ENCODE results near the gene TOP1.

TOP1 gene

DNA sequence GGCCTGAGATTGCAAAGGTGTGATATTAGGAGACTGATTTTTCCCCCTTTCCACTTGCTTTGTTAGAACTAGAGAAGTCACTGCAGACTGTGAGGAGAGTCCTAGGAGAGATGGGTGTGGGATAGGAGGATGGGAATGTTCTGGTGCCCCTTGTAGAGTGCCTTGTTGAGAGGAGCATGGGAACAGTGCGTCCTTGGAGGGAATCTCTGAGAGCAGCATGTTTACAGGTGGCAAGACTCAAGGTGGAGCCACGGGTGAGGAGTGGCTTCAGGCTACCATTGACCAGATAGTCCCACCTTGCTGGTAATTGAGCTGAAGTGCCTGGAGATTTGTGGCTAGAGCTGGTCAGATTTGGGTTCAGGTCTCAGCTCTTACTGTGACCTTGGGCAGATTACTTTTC lies 114.7 kb downstream of the TOP1 start:
- no peak for DNase-seq (ENCODE audit: low read depth in 2 of 3, low spot score in 2 of 3)

DNA sequence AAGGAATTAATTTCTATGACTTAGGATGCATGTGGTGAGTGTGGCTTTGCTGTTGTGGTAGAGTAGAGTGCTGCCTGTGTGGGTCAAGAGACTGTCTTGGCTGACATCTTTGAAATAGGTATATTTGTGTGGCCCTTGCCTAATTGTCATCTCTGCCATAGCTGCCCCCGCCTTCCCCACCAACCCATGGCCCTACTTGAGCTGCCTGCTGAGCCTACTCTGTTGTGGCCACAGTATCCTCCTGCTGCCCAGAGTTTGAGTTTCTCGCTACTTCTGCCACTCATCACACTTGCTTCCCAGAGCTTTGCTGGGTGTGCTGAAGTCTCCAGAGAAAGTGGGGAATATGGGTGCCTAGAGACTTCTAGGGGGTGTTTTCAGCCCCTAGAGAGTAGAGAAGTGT lies 116.7 kb downstream of the TOP1 start:
- no peak for DNase-seq (ENCODE audit: low read depth in 2 of 3, low spot score in 2 of 3)

DNA sequence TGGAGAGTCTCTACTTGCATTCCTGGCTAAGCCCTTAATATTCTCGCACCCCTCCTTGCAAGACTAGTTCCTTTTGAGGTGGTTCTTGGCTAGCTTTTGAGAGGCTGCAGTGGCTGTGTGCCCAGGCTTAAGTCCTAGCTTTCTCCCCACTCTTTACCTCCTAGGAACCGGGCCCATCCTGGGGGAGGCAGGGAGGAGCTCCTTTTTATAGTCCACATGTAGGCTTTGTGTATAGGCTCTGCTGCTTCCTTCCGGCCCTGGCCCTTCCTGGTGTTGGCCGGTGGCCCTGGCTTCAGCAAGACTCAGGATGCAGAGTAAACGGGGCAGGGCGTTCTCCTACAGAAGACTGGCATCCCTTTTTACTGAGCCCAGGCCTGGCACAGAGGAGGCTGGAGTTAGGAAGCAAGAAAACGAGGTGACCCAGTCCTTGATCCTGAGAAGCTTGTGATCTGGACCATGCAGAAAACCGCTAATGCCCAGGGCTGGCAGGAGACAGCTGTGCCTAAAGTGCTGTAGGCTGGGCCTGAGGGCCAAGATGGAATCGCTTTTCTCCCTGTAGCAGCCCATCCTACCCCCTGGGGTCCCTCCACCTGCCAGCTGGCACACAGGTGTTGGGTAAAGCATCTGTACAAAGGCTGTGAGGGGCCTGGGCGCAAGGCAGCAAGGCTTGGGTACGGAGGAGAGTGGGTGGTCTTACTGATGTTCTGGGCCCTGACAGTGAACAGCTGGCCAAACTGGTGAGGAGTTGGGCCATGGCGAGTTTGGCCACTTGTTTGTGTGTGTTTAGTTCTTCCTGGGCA lies 117.4 kb downstream of the TOP1 start:
- DNase-seq (ENCODE audit: low read depth in 2 of 3, low spot score in 2 of 3) = no peak

DNA sequence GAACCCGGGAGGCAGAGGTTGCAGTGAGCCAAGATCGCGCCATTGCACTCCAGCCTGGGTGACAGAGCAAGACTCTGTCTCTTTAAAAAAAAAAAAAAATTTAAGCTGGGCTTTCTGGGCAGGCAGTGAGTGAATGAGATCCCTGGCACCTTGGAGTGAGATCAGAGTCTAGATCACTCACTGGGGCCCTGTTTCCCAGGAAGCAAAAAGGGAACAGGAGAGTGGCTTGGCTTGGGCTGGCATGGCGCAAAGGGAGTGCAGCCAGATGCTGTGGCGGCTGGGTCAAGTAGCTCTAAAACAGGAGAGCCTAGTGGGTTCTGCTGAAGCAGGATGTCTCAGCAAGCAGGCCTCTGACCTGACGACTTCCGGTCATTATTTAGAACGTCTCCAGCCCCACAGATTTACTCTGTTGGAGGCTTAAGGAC lies 119.2 kb downstream of the TOP1 start:
- DNase-seq (ENCODE audit: low read depth in 2 of 3, low spot score in 2 of 3) = no peak

DNA sequence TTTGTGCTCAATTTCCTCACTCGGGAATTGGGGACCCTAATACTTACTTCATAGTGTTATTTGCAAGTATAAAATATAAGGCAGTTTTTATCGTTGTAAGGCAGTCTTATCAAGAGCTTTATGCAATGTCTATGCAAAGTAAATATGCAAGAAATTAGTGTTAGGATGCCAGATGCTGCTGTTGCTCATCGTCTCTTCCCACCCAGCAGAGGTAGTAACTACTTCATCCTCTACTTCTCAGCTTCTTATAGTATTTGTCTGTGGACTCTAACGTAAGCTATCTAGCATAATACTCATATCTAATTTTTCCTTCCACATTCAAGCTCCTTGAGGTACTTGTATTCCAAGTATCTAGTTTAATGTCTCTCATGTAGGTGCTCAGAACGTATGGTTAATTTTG lies 120.3 kb downstream of the TOP1 start:
- no peak for DNase-seq (ENCODE audit: low read depth in 2 of 3, low spot score in 2 of 3)

DNA sequence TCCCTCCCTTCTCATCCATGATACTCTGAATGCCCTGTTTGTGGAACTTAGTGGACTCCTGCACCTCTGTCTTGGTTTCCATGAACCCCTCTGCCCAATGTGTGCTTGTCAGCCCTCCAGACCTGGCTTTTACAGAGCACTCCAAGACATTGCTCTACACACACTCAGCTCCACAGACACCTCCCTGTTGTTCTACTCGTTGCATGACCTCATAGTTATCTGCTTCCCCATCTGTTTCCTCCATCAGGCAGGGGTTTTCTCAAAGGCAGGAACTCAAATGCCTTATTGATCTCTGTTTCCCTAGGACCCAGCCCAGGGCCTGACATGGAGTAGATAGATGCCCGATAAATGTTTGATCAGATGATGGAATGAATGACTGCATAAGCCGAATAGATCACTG lies 122.0 kb downstream of the TOP1 start:
- no peak for DNase-seq (ENCODE audit: low read depth in 2 of 3, low spot score in 2 of 3)

DNA sequence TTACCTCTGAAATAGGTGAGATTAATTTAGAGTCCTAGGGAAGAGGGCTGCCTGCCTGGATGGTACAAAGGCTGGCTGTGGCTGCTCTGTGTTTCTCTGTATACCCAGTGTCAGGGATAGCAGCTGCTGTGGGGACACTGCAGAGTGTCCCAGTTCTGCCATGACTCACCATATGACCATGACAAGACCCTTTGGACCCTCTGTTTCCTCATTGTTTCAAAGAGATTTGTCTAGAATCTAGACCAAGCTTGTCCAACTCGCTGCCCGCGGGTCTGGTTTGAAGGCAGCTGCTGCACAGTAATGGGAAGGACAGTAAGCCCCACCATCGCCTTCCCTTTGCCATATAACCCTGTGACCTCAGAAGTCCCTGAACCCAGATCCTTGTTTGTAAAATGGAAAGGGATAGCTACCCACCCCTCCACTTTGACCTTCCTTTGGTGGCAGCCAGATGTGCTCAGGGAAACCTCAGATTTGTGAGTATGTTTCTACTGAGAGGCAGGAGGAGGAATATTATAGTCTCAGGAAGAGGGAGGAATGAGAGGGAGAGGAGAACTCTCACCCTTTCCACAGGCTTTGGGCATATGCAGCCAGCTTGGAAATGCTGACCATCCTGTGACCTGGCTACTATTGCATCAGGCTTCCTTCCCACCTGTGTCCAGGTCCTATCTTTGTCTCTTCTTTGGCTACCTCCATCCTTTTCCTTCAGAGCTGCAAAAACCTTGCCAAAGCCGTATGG lies 122.7 kb downstream of the TOP1 start:
- DNase-seq (ENCODE audit: low read depth in 2 of 3, low spot score in 2 of 3) = no peak

DNA sequence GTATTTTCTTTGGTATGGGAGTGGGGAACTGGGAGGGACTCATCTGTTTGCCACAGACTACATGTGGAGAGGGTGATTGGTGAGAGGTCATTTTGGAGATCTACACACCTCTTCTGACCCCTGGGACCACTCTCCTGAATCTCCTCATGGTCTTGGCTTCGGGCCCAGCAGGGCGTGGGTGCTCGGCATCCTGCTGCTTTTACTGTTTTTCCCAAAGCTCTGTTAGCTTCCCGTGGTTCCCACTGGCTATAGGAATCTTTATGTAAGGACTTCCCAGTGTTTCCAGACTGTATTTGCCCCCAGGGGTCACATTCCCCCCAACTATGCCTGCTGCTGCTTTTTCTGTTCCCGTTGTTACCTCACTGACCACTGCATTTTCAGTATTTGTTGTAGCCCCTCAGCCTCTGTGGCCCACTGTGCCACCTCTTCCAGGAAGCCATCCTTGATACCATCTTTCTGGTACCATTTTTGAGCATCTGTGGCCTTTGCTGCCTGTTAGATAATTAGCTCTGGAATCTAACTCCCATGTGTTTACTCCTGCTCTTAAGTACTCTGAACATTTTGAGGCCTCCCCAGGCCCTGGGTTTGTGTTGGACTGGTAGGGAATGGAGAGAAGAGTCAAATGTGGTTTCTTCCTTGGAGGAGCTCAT lies 123.6 kb downstream of the TOP1 start:
- DNase-seq (ENCODE audit: low read depth in 2 of 3, low spot score in 2 of 3) = no peak

DNA sequence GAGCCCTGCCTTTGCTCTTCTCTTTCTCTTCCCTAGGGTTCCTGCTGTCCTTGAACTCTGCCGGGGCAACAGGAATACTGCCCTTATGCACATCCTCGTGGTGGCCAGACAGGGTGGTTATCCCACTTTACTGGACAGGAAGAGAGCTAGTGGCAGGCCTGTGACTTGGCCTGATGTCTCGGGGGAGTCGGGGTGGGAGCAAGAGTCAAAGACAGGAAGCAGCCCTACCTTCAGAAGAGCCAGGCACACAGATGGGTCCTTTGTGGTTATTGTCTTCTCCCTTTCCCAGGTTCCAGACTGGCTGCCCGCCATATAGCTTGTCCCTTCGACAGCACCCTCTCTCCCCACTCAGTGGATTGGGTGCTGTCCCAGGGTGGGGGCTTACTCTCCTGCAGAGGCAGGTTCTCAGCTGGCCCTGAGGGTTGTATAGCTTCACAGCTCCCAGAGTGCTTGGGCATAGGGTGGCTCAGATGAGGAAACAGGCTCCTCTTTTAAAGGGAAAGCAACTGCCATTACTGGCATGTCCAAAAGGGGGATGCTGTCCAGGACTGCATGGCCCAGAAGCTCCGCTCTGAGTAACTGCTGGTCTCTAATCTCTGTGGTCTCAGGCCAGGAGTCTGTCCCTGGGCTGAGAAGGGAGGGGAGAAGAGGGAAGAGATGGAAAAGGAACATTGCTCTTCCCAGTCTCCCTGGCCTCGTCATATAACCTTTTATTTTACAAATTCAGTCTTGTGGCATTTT lies 126.0 kb downstream of the TOP1 start:
- no peak for DNase-seq (ENCODE audit: low read depth in 2 of 3, low spot score in 2 of 3)

DNA sequence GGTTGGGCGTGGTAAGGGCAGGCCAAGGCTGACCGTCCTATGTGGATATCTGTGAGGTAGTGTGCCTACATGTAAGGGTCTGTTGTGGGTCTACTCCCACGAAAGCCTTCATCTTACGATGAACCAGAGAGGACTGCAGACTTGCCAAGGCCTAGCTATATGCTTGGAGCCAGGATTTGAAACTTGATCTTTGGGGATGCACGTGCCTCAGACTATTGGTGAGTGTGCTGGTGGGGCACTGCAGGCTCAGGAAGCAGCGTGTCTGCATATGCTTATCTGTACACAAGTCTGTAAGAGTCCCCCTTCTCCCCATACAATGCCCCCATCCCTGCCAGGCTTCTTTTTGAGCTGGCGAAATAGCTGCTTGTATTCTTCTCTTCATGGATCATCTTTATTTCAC lies 126.6 kb downstream of the TOP1 start:
- no peak for DNase-seq (ENCODE audit: low read depth in 2 of 3, low spot score in 2 of 3)

DNA sequence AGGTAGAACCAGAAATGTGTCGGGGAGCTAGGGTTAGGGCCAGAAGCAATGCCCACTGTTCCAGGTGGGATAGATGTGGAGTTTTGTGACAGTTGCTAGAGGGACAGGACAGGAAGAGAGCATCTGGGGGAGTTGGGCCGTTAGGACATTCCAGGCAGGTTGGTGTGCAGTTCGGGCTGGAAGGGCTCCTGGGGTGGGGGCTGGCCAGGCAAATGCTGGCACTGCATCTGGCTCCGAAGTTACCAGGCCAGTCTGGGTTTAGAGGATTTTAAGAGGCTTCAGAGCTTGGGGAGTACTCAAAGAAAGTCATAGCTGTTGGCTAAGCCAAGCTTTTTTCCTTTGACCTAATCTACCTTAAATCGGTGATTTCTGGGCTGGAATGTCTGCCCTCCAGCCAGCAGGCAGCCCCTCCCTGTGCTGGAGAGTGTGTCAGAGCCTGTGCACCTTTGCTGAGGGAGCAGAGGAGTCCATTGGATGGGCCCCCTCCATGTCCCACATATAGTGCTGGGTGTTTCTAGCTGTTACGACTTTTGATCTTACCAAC lies 129.5 kb downstream of the TOP1 start:
- DNase-seq (ENCODE audit: low read depth in 2 of 3, low spot score in 2 of 3) = no peak

DNA sequence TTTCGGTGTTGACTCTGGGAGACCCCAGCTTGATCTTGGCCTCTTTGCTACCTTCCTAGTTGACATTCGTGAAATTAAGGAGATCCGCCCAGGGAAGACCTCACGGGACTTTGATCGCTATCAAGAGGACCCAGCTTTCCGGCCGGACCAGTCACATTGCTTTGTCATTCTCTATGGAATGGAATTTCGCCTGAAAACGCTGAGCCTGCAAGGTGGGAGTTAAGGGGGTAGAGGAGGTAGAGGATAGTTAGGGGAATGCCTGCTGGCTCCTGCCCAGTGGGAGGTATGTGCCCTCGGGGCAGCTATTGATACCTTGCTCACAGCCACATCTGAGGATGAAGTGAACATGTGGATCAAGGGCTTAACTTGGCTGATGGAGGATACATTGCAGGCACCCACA lies 130.9 kb downstream of the TOP1 start:
- no peak for DNase-seq (ENCODE audit: low read depth in 2 of 3, low spot score in 2 of 3)

DNA sequence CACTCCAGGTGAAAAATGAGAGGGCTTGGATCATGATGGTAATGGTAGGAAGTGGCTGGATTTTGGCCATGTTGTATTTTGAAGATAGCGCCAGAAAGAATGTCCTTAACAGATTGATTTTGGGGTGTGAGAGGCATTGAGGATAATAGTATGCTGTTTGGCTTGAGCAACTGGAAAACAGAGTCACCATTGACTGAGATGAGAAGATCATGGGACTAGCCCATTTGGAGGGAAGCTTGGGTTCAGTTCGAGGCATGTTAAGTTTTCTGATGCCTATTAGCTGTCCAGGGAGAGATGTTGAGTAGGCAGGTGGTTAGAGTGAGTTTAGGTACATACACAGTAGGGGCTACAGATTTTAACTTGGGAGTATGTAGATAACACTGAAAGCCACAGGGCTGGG lies 132.1 kb downstream of the TOP1 start:
- DNase-seq (ENCODE audit: low read depth in 2 of 3, low spot score in 2 of 3) = no peak

DNA sequence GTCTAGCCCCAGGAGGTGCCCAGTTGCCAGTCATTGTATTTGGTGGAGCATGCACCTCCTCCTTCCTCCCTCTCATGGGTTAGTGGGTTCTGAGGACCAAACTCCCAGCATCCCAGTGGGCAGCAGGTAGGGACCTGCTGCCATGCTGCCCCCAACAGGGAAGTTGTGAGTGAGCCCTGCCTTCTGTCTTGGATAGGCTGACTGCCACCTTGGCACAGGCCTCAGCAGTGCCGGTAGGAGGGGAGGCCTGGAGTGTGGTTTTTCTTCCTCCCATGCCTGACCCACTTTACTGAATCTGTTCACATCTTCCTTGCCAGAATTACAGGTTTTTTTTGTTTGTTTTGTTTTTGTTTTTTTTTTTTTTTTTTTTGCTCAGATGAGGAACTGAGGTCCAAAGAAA lies 133.3 kb downstream of the TOP1 start:
- DNase-seq (ENCODE audit: low read depth in 2 of 3, low spot score in 2 of 3) = no peak

DNA sequence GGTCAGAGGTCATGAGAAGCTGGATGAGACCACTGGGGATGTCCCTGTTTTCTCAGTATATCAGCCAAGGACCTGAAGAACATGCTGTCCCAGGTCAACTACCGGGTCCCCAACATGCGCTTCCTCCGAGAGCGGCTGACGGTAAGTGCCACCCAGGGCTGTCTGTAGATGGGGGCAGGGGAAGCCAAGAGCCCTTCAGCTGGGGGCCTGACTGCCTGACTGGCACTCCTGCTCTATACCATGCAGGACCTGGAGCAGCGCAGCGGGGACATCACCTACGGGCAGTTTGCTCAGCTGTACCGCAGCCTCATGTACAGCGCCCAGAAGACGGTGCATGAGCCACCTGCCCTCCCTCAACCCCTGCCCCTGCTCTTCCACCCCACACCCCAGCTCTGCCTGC lies 133.8 kb downstream of the TOP1 start:
- no peak for DNase-seq (ENCODE audit: low read depth in 2 of 3, low spot score in 2 of 3)

DNA sequence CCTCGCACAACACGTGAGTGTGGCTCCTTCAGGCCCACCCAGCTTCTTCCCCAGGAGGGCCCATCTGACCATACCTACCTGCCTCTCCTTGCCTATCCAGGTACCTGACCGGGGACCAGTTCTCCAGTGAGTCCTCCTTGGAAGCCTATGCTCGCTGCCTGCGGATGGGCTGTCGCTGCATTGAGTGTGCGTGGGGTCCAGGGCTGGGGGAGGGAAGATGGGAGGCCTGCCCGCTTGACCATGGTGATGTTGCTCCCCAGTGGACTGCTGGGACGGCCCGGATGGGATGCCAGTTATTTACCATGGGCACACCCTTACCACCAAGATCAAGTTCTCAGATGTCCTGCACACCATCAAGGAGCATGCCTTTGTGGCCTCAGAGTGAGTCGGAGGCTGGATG lies 135.2 kb downstream of the TOP1 start:
- DNase-seq (ENCODE audit: low read depth in 2 of 3, low spot score in 2 of 3) = no peak

DNA sequence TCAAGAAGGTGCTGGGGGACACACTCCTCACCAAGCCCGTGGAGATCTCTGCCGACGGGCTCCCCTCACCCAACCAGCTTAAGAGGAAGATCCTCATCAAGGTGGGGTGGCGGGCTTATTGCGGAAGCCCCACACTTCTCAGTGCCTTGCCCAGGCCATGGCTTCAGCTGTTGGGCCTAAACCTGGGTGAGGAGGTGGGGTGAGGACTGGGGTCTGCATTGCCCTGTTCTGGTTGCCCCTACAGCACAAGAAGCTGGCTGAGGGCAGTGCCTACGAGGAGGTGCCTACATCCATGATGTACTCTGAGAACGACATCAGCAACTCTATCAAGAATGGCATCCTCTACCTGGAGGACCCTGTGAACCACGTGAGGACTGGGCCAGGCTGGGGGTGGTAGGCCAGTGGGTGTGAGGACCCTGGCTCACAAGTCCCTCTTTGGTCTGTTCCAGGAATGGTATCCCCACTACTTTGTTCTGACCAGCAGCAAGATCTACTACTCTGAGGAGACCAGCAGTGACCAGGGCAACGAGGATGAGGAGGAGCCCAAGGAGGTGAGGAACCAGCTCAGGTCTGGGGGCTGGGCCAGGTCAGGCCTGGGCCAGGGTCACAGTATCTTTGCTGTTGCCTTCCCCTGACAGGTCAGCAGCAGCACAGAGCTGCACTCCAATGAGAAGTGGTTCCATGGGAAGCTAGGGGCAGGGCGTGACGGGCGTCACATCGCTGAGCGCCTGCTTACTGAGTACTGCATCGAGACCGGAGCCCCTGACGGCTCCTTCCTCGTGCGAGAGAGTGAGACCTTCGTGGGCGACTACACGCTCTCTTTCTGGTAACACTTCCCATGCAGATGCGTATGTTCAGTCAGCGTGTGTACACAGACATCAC lies 136.6 kb downstream of the TOP1 start:
- DNase-seq (ENCODE audit: low read depth in 2 of 3, low spot score in 2 of 3) = no peak

DNA sequence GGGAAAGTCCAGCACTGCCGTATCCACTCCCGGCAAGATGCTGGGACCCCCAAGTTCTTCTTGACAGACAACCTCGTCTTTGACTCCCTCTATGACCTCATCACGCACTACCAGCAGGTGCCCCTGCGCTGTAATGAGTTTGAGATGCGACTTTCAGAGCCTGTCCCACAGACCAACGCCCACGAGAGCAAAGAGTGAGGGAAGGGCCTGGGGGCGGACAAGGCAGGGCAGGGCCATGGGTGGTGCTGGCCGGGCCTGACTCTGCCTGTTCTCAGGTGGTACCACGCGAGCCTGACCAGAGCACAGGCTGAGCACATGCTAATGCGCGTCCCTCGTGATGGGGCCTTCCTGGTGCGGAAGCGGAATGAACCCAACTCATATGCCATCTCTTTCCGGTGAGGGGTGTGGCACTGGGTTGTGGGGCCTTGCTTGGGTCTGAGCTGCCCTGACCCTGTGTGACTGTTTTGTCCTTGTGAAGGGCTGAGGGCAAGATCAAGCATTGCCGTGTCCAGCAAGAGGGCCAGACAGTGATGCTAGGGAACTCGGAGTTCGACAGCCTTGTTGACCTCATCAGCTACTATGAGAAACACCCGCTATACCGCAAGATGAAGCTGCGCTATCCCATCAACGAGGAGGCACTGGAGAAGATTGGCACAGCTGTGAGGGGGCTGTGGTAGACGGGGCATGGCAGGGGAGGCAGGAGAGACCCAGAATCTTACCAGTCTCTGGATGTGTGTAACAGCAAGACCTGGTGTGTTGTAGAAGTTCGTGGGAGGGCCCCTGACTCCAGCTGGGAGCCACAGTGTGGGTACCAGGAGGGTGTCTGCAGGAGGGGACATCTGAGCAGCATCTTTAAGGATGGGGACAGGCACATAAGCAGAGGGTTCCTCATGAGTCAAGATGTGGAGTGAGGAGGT lies 137.8 kb downstream of the TOP1 start:
- no peak for DNase-seq (ENCODE audit: low read depth in 2 of 3, low spot score in 2 of 3)

DNA sequence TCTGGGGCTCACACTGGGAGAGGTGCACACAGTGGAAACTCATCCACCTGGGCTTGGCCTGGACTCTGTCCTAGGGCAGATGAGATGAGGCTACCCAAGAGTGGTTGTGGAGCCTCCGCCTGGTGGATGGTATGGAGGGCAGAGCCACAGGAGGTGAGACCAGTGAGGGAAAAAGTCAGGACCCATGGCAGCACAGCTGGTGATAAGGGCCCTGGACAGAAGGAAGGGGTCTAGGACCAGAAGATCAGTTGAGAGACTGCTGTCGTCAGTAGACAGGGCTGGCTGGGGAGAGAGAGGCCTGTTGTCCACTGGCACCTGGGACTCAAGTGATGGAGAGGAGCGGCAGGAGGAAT lies 138.5 kb downstream of the TOP1 start:
- DNase-seq (ENCODE audit: low read depth in 2 of 3, low spot score in 2 of 3) = no peak
